NCI-H526 (cell line): ENCODE results near the gene SGCA.
A peak's percentile ranks its signal among the peaks of the same experiment; 100 is the strongest.

Source experiments
- DNase-seq, 2 experiments: peaks; one replicate each; lab custom pipeline; 2025; lab: John Stamatoyannopoulos, UW

The SGCA gene

DNA sequence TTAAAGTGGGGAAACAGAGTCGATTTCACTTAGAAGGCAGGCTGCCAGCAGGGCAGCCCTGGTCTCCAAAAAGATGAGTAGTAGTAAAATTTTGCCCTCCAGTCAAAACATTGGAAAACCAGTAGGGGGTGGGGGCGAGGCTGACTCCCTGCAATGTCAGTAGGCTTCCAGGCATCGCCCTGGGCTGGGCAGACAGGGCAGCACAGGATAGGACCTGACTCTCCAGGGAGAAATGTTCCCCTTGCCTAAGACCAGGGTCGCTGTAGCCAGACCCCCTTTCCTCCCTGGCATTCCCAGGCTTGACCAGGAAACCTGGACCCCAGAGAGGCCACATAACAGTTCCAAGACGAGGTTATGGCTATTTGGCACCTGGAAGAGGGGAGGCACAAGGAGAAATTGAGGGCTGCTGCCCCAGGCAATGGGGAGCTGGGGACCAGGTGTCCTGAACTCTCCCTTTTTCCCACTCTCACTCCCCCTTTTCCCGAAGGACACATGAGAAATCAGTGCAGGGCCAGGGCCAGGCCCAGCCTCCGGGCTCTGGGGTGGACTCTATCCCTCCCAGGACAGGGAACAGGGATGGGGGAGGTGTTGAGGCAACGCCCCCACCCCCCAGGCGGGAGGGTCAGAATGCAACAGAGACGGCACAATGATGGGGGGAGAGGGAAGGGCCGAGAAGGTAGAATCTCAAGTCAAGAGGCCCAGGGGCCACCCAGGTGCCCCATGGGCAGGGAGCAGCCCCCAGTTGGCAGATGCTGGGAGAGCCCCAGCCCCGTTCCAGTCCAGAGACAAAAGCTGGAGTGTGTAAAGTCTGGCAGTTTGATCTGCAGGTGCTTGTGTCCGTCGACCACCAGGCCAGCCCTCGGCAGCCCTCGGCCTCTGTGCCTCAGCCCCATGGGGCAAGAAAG is 31.3 kb upstream of the SGCA start:
- DNase-seq: no peak

GRCh38 chr17:50135316-50136095 is 30.3 kb upstream of the SGCA start:
- DNase-seq: no peak

DNA sequence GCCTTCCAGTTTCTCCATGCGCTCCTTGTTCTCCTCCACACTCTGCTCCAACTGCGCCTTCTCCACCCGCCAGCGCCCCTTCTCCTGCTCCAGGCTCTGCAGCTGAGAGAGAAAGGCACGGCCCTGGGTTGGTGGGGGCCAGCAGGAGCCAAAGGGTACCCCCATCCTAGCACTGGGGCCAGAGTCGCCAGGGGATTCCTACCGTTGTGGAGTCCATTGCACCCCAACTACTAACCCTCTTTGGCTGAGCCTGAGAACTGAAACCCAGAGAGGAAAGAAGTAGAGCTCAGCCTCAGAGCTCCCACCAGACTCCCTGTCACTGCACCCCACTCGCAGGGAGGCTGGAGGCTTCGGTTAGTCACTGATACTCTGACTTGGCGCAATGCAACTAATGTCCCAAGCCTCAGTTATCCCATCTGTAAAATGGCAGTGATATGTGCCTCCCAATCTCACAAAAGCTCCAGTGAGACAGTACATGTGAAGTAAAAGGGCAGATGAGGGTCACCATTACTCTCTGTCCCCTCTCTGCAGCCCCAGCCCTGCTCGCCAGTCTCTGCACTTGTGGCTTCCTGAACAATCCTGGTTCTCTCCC is 29.6 kb upstream of the SGCA start:
- DNase-seq: no peak

- no peak for DNase-seq
Measured at GRCh38 chr17:50137042-50137441, 28.8 kb upstream of the SGCA start.

DNA sequence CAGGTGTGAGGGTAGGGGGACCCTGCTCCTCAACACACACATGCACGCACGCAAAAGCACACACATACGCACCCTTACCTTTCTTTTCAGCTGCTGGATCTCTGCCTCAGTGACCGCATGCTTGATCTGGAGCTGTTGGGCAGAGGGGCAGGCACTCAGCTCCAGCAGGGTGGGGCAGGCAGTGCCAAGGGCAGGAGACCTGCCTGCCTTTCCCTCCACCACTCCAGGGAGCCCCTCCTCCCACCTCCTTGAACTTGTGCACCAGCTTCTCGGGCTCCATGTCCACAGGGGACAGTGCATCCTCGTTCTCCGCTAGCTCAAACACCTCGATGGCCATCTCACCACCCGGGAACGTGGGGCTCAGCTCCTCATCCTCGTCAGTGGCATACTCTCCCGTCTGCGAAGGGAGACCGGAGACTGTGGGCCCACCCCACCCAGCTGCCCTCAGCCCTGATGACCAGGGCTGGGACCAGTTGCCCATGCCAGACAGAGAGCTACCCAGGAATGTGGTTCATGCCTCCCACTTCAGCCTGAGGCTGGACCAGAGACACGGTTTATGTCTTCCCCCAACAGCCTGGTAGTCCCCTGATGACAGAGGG is 26.5 kb upstream of the SGCA start:
- DNase-seq: no peak

DNA sequence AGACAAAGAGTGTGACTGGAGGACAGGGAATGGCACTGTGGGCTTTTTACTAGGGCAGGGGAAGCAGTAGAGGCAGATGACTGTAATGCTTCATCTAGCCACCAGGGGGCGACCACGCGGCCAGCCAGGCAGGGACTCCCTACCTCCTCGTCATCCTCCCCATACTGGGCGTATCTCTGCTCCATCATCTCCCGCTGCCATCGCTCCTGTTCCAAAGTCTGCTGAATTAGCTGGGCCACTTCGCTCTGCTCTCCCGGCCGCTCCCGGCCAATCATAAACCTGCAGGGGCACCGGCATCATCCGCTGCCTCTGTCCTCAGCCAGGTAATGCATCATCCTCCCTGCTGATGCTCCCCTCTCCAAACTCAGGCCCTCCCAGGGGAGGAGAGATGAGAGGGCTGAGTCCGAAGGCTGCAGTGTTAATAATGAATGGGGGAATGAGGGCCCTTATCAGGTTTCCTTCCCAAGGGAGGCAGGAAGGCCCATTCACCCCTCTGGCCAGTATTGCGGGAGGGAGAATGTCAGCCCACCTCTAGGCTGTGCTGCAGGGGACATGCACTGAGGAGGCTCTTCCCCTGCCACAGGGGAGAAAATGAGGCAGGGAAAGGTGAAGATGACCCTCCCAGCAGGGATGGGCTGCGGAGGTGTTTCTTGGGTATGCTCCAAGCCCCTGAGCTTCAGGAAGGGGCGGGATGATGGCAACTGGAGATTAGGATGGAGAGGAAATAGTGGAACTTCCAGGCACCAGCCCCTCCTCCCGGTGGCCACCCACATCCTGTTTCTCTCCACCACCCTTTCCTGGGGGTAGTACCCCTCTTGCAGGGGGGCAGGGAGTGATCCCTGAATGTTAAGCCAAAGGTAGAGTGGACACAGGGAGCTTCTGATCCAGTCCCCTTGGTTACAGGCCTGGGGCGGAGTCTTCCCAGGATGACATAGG is 25.6 kb upstream of the SGCA start:
- DNase-seq: peak; percentile 70 to 86

GRCh38 chr17:50141026-50141744 is 24.6 kb upstream of the SGCA start:
- no peak for DNase-seq

GRCh38 chr17:50141745-50142110 is 24.1 kb upstream of the SGCA start:
- DNase-seq: no peak

- DNase-seq: no peak
Measured at GRCh38 chr17:50143461-50144176, 22.2 kb upstream of the SGCA start.

- peak; percentile 75 to 83 for DNase-seq
Measured at GRCh38 chr17:50144355-50144754, 21.4 kb upstream of the SGCA start.

- peak in 1 of 2 experiments; percentile 51 for DNase-seq
Measured at GRCh38 chr17:50144845-50145531, 20.8 kb upstream of the SGCA start.

- no peak for DNase-seq
Measured at GRCh38 chr17:50145532-50146229, 20.1 kb upstream of the SGCA start.

GRCh38 chr17:50146230-50146926 is 19.4 kb upstream of the SGCA start:
- DNase-seq: no peak

DNA sequence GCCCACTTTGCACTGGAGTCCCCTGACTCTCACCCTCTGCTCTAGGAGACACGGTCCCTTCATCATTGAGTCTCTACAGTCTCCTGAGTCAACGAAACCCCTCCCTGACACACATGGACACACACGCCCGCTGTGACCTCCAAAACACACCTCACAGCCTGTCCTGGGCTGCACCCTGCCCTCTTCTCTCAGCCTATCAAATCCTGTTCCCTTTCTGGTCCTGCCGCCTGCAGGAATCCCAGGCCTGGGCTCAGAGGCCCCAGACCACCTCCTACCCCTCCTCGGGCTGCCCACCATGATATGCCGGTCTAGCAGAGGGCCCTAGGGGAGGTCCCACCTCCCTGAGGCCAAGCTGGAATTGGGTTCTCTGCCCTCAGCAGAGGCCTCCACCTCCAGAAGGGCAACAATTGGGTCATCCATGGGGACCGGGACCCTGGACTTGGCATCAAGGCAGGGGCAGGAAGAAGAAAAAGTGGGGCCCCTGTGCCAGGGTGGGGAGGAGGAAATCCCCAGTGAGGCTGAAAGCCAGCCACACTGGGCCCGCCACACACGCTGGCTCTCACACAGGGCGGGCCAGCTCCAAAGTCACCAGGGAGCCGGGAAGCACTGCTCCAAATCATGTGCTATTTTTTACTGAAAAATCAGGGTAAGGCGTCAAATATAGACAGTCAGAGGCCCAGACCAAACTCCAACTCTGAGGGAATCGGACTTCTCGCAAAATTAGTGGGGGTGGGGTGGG is 18.7 kb upstream of the SGCA start:
- DNase-seq: no peak

DNA sequence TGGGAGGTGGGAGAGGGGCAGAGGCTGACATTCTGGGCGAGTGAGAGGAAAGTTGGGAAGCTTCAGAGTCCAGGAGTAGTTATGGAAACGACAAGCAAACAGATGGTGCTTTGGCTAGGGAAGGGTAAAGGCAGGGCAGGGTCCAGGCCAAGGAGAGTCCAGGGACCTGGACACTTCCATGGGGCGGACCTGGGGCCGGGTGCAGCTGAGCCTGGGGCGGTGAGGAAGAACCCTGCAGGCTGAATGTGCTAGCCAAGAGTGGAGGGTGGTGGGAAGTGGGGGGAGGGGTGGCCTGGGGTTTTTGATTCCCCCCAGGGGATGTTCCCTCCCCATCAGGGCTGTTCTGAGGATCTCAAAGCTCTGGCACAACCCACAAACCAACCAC is 18.0 kb upstream of the SGCA start:
- DNase-seq: no peak

DNA sequence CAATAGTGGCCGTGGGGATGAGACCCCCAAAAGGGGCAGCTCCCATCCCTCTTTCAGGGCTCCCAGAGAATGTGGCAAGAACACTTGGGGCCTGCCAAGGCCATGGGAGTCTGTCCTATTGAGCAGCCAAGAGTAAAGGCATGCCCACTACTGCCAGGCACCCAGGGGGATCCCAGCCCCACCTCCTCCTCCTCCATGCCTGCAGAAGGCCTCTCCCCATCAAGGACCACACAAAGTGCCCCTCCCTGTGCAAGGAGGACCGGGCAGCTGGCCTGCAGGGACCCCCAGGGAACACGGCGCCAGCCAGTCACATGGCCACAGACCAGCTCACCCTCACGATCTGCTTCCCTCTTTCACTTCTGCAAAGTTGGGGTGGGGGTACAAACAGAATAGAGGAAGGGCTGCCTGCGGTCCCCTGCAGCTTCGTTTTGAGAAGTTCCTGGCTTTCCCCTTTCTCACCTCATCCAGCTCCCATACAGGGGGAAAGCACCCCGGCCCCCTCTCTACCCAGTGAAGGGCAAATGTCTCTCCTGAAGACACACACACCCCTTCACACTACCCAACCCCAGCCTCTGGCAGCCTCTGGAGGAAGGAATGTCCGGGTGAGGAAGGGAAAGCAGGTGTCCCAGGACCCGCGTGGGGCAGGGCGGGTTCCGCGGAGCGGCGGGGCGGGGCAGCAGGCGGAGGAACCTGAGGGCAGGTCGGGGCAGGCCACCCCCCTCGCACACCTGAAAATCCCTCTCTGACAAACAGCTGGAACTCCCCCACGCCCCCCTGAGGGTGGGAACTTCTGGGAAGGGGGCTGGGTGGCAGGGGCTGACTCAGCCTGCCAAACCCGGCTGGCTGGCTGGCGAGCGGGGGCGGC is 17.3 kb upstream of the SGCA start:
- peak in 1 of 2 experiments; percentile 67 for DNase-seq

- no peak for DNase-seq
Measured at GRCh38 chr17:50149091-50149416, 16.8 kb upstream of the SGCA start.
